Measurements from ENCODE around the gene FOXN3. TPM values are rescaled to one million over a fixed set of nuclear protein-coding genes. Genes with fewer than 3 reads are reported as not detected.

The FOXN3 gene
- total RNA-seq, 1 donor = 84.0 TPM

GRCh38 chr14:89386212-89386886, 30.7 kb downstream of the FOXN3 start:
- DNase-seq (ENCODE audit: low read depth in 2 of 3, low spot score in 2 of 3) = no peak

- DNase-seq (ENCODE audit: low read depth in 2 of 3, low spot score in 2 of 3) = no peak
Measured at GRCh38 chr14:89384636-89385035, 32.4 kb downstream of the FOXN3 start.

DNA sequence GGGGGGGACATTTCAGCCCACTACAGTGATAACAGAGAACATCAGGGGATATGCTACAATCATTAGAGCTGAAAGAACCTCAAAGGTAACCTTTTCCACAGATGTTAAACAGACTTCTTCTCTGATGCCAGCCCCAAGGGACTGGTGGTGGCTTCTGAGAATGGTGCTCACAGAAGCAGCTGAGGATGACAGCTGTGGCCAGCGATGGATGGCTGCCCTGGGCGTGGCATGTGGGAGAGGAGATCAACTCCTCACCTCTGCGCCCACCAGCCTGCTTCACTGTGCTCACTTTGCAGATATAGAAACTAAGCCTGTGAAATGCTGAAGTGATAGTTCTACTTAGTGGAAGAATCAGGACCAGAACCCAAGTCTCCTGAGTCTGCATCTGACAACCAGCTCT, 33.0 kb downstream of the FOXN3 start:
- no peak for DNase-seq (ENCODE audit: low read depth in 2 of 3, low spot score in 2 of 3)

DNA sequence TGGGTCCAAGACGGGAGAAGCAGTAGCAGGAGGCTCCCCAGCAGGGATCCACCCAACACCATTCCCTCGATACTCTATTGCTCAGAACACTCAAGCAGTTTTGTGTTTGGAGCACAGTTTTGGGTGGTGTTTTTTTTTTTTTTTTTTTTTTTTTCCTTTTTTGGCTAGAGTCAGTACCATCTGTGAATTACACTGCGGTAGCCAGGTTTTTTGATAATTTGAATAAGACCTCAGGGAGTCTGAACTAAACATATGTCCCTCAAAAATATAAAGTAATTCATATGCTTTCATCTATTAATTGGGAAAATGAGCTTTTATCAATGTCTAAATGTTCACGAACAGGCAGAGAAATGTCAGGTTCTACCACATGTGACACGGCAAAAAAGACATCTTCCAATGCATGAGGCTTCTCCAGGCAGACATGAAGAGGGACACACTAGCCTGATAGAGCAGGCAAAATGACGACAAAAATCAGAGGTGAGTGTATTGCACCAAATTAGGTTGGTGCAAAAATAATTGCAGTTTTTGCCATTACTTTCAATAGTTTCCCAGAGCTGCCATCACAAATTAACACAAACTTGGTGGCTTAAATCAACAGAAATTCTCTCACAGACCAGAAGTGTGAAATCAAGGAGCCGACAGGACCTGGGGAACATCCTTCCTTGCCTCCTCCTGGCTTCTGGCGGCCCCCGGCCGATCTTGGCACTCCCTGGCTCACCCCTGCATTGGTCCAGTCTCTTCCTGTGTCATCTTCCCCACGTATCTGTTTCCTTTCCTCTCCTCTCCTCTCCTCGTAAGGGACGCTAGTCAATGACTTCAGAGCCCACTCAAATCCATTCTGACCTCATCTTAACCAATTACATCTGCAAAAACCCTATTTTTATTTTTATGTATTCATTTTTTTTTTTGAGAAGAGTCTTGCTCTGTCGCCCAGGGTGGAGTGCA, 33.9 kb downstream of the FOXN3 start:
- DNase-seq (ENCODE audit: low read depth in 2 of 3, low spot score in 2 of 3) = no peak

DNA sequence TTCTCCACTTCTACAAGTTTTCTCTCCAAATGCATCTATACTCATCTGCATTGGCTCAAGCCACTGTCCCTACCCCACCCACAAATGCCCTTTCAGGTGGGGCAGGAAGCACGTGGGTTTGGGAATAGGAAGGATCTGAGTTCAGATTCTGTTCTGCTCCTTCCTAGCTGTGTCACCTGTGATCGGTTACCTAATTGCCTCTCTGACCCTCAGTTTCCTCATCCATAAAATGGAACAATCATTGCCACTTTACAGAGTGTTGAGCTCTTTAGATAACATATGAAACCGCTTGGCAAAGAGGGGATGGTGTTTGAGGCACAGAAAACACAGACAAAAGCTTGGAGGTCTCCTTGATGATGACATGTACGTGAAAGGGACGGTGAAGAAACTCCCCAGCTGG, 34.5 kb downstream of the FOXN3 start:
- DNase-seq (ENCODE audit: low read depth in 2 of 3, low spot score in 2 of 3) = no peak

GRCh38 chr14:89379891-89380820, 36.9 kb downstream of the FOXN3 start:
- DNase-seq (ENCODE audit: low read depth in 2 of 3, low spot score in 2 of 3) = no peak

- DNase-seq (ENCODE audit: low read depth in 2 of 3, low spot score in 2 of 3) = no peak
Measured at GRCh38 chr14:89379006-89379405, 38.0 kb downstream of the FOXN3 start.

GRCh38 chr14:89378119-89378518, 38.9 kb downstream of the FOXN3 start:
- no peak for DNase-seq (ENCODE audit: low read depth in 2 of 3, low spot score in 2 of 3)

- DNase-seq (ENCODE audit: low read depth in 2 of 3, low spot score in 2 of 3) = no peak
Measured at GRCh38 chr14:89377544-89377943, 39.5 kb downstream of the FOXN3 start.

- no peak for DNase-seq (ENCODE audit: low read depth in 2 of 3, low spot score in 2 of 3)
Measured at GRCh38 chr14:89374908-89375307, 42.1 kb downstream of the FOXN3 start.

- DNase-seq (ENCODE audit: low read depth in 2 of 3, low spot score in 2 of 3) = no peak
Measured at GRCh38 chr14:89373185-89373584, 43.8 kb downstream of the FOXN3 start.

- no peak for DNase-seq (ENCODE audit: low read depth in 2 of 3, low spot score in 2 of 3)
Measured at GRCh38 chr14:89372512-89372883, 44.5 kb downstream of the FOXN3 start.

DNA sequence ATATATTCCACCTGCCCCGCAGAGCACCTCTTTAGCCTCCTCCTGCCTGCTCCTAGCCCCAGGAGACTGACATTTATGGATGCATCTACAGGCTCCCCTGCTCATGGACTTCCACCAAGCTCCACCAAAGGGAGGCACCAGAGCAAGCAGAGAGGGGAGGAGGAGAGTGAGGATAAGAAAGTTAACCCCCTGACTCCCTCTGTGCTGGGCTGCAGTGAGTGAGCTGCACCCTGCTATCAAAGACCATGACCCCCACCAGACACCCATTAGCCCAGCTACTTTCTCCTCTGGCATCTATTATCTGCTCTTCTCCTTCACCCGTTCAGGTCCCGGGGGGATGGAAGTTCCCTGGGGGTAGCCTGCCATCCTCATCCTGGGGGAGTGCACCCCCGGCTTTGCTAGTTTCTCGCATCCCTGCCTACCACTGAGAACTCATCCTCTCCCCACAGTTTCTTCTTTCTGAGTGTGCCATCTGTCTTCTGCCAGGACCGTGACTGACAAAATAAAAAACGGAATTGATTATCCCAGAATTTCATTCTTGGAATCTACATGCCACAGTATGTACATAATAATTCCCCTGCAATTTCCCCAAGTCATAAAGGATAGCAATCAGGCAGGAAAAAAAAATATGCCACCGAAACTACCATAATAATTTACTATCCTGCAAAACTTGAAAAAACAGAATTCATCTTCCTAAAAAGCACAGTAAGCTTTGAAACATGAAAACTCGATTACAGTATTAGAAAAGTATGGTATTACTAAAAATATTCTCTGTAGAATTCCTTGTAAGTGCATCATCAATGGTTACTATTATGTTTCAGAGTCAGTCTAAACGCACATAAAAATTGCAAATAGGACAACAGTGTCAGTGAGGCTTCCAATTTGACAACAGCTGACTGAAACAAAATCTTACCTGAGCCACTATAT, 45.2 kb downstream of the FOXN3 start:
- DNase-seq (ENCODE audit: low read depth in 2 of 3, low spot score in 2 of 3) = no peak

- DNase-seq (ENCODE audit: low read depth in 2 of 3, low spot score in 2 of 3) = no peak
Measured at GRCh38 chr14:89370781-89371180, 46.3 kb downstream of the FOXN3 start.

- no peak for DNase-seq (ENCODE audit: low read depth in 2 of 3, low spot score in 2 of 3)
Measured at GRCh38 chr14:89370381-89370780, 46.7 kb downstream of the FOXN3 start.

- DNase-seq (ENCODE audit: low read depth in 2 of 3, low spot score in 2 of 3) = no peak
Measured at GRCh38 chr14:89369656-89370055, 47.4 kb downstream of the FOXN3 start.

GRCh38 chr14:89368490-89369477, 48.2 kb downstream of the FOXN3 start:
- no peak for DNase-seq (ENCODE audit: low read depth in 2 of 3, low spot score in 2 of 3)

DNA sequence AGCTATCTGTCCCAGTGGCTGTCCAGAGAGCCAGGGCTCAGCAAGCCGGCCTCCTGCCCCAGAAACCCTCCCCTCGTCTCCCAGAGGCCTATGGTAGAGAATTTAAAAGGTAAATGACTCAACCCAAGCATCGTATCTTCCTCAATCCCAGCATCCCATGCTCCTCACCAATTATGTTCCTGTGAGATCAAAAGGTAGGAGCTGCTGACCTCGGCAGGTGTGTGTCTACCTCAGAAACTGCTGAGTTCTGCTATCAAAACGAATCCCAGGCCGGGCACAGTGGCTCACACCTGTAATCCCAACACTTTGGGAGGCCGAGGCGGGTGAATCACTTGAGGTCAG, 49.3 kb downstream of the FOXN3 start:
- DNase-seq (ENCODE audit: low read depth in 2 of 3, low spot score in 2 of 3) = no peak

Measured in hematopoietic multipotent progenitor cell (in vitro differentiated cells).